B cell (primary cell): ENCODE results near the gene TEX54. TPM values are rescaled to one million over a fixed set of nuclear protein-coding genes. Genes with fewer than 3 reads are reported as not detected.

ENCODE experiments used
- ATAC-seq: fragments of 200-7000 bp; cut with Tn5 transposase; one replicate; pipeline ENCODE4 v1.10.0; 2021; ENCODE audit warnings: low read depth, mild to moderate bottlenecking, moderate number of reproducible peaks, moderate library complexity
- CTCF ChIA-PET: fragments of 350-600 bp; sonication (Branson Sonifier 250); formaldehyde crosslinking; loops from one replicate; lab custom pipeline; 2021; ENCODE audit warnings: antibody characterized with exemption, inconsistent platforms; lab: Charles Lee
- POLR2A ChIA-PET: fragments of 350-600 bp; sonication (Branson Sonifier 250); formaldehyde crosslinking; loops from one replicate; lab custom pipeline; 2021; ENCODE audit warnings: antibody characterized with exemption; lab: Charles Lee
- DNase-seq: peaks from one replicate; pipeline ENCODE4 v3.0.0; 2013
- H2AFZ ChIP-seq: 2 replicates; pipeline ENCODE4 v1.6.1; 2012; ENCODE audit warnings: mild to moderate bottlenecking, low read depth, low read length; ENCODE audit not compliant: insufficient read depth, poor library complexity, severe bottlenecking
- H3K27ac ChIP-seq, 2 donors: 1 replicate in 1 of 2; 2 replicates in 1 of 2; pipeline ENCODE4 v1.5.1; 2012 to 2013; ENCODE audit warnings: low read length in 2 of 2, mild to moderate bottlenecking in 2 of 2, moderate library complexity in 1 of 2
- H3K27me3 ChIP-seq, 4 experiments: fragments of 200-600 bp in 1 of 4; sonication (generic) in 1 of 4; replicated peaks in 1 of 4; 1 replicate in 2 of 4; 2 replicates in 2 of 4; pipeline versions ENCODE4 v1.6.1 to v1.7.0; 2013 to 2016; ENCODE audit warnings: low read length in 3 of 4, mild to moderate bottlenecking in 2 of 4, mixed read lengths in 1 of 4, moderate library complexity in 1 of 4; ENCODE audit not compliant: insufficient read depth in 4 of 4, control insufficient read depth in 3 of 4; ENCODE audit errors: control extremely low read depth in 1 of 4
- H3K36me3 ChIP-seq, 2 experiments: replicated peaks in 1 of 2; 1 replicate in 1 of 2; 2 replicates in 1 of 2; pipeline versions ENCODE4 v1.6.1 to v1.7.1; 2013; ENCODE audit warnings: low read length in 1 of 2; ENCODE audit not compliant: insufficient read depth in 2 of 2, control insufficient read depth in 1 of 2; ENCODE audit errors: control extremely low read depth in 1 of 2, extremely low read depth in 1 of 2
- H3K4me1 ChIP-seq, 2 donors: fragments of 200-600 bp in 1 of 2; sonication (generic) in 1 of 2; 1 replicate in 1 of 2; 2 replicates in 1 of 2; pipeline versions ENCODE4 v1.5.1 to v1.6.1; 2013 to 2017; ENCODE audit warnings: low read length in 2 of 2; ENCODE audit not compliant: control insufficient read depth in 2 of 2, insufficient read depth in 2 of 2
- H3K4me2 ChIP-seq: replicated peaks from 2 replicates; pipeline ENCODE3; 2012; ENCODE audit warnings: mild to moderate bottlenecking, low read depth, low read length; ENCODE audit not compliant: poor library complexity, severe bottlenecking
- H3K4me3 ChIP-seq, 5 experiments: fragments of 200-600 bp in 1 of 5; sonication (generic) in 1 of 5; 1 replicate in 3 of 5; 2 replicates in 2 of 5; pipeline versions ENCODE4 v1.5.1 to v1.7.0; 2011 to 2016; ENCODE audit warnings: low read length in 4 of 5, mild to moderate bottlenecking in 4 of 5, low read depth in 2 of 5, control low read depth in 1 of 5, moderate library complexity in 1 of 5; ENCODE audit not compliant: insufficient read depth in 1 of 5; ENCODE audit errors: control extremely low read depth in 1 of 5, extremely low read depth in 1 of 5
- H3K79me2 ChIP-seq: fragments of 200-600 bp; sonication (generic); one replicate; pipeline ENCODE4 v1.6.0; 2016; ENCODE audit warnings: low read length; ENCODE audit not compliant: control insufficient read depth, insufficient read depth
- H3K9ac ChIP-seq: fragments of 200-600 bp; sonication (generic); 2 replicates; pipeline ENCODE4 v1.6.1; 2017; ENCODE audit warnings: mild to moderate bottlenecking, low read length, moderate library complexity
- H3K9me3 ChIP-seq, 3 donors: one replicate each; pipeline versions ENCODE4 v1.6.1 to v1.7.1; 2013; ENCODE audit warnings: low read length in 2 of 3; ENCODE audit not compliant: control insufficient read depth in 2 of 3, insufficient read depth in 1 of 3; ENCODE audit errors: control extremely low read depth in 1 of 3
- H4K20me1 ChIP-seq: 2 replicates; pipeline ENCODE4 v1.6.0; 2012; ENCODE audit warnings: mild to moderate bottlenecking, low read length; ENCODE audit not compliant: insufficient read depth, control insufficient read depth, poor library complexity, severe bottlenecking
- H3K27ac Mint-ChIP-seq: one replicate; pipeline ENCODE4 v1.8.0; 2021; ENCODE audit warnings: mixed read lengths
- H3K27me3 Mint-ChIP-seq: one replicate; pipeline ENCODE4 v1.8.0; 2021; ENCODE audit warnings: mixed read lengths
- H3K4me1 Mint-ChIP-seq: one replicate; pipeline ENCODE4 v1.8.0; 2021; ENCODE audit warnings: mixed read lengths
- H3K4me3 Mint-ChIP-seq: one replicate; pipeline ENCODE4 v1.8.0; 2021; ENCODE audit warnings: mixed read lengths
- H3K9me3 Mint-ChIP-seq: one replicate; pipeline ENCODE4 v1.8.0; 2022; ENCODE audit warnings: mixed read lengths; ENCODE audit not compliant: insufficient read depth
- EZH2 ChIP-seq: IDR thresholded peaks from 2 replicates; pipeline ENCODE4 v1.6.1; 2012; ENCODE audit warnings: borderline replicate concordance, low read depth, mild to moderate bottlenecking, moderate library complexity, low read length; ENCODE audit not compliant: insufficient read depth, poor library complexity, severe bottlenecking
- WGBS: methylation state at CpG from one replicate; pipeline ENCODE4 v1.1.5; 2013; ENCODE audit warnings: missing lambda C conversion rate; ENCODE audit not compliant: insufficient coverage; 5-methylcytosine and 5-hydroxymethylcytosine counted together
- intact Hi-C: fragments of 100-400 bp; cut with micrococcal nuclease; formaldehyde crosslinking; loops from one replicate; pipeline ENCODE4 v1.10.0; 2022
- polyA plus RNA-seq: library from polyadenylated mRNA; depleted of rRNA; stranded (reverse); fragments of >200 nt; gene quantifications from 2 replicates; pipeline ENCODE4 v1.2.3, GENCODE V29; 2012
- total RNA-seq, 2 donors: library from RNA; stranded (reverse); fragments of 120-200 nt in 1 of 2; gene quantifications; 1 replicate in 1 of 2; 2 replicates in 1 of 2; pipeline versions ENCODE4 v1.2.3 to v1.2.4, GENCODE V29; 2013 to 2022
- TF ChIP-seq, protein P1 (sequence below): fragments of 200-600 bp; IDR thresholded peaks from one replicate; pipeline ENCODE4 v1.8.0; 2022; ENCODE audit warnings: antibody characterized with exemption, mild to moderate bottlenecking

TEX54 gene
- total and polyA plus RNA-seq, 2 donors (not counting 1 experiment from before 2014, with no cell fraction given): 1.1 TPM; not detected in 1

DNA sequence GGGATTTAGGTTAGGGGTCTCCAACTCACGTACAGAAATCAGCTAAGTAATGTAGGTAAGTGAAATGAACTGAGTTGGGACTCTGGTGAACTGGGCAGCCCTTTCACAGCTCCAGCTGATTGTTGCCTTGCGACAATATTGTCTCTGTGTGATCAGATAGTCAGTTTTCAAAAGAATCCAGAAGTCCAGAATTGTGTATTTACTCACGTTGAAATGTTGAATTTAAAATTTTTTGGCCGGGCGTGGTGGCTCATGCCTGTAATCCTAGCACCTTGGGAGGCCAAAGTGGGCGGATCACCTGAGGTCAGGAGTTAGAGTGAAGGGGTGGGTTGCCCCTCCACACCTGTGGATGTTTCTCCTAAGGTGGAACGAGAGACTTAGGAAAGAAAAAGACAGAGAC, 25.6 kb upstream of the TEX54 start:
- Mint-ChIP-seq H3K4me3 (peak overlapping the region; percentile 72), H3K4me1 (peaks cover 44% of the 10 kb centered on the region), H3K27me3 (no peaks in the 10 kb centered on the region), H3K27ac (no peak overlapping the region), H3K9me3 (no peaks in the 10 kb centered on the region)
- Histone ChIP-seq H4K20me1 (peaks cover 24% of the 10 kb centered on the region), H3K36me3 (peaks cover 9 to 18% of the 10 kb centered on the region in 2 experiments), H3K4me2 (no peak overlapping the region), H2AFZ (no peak overlapping the region), H3K79me2 (peaks cover 50% of the 10 kb centered on the region), H3K9ac (no peak overlapping the region), H3K27me3 (no peaks in the 10 kb centered on the region), H3K9me3 (no peaks in the 10 kb centered on the region), H3K27ac (no peak overlapping the region), H3K4me3 (no peak overlapping the region), H3K4me1 (peaks cover 25 to 43% of the 10 kb centered on the region in 2 donors)
- intact Hi-C loops: loop anchor here (5.0 kb wide), 1 partner anchor 151 kb away; the partner anchor contains the start of genes BSCL2 and GNG3
- WGBS: 98% methylated on average over 7 of the region's 7 CpGs
- DNase-seq: no peak
- ChIA-PET CTCF (interaction anchor here (0.9 to 3.6 kb wide), 7 partner anchors 16 to 414 kb away, joined by 3 to 36 read pairs (median 3); partner anchors contain the start of genes LBHD1, SLC3A2, TMEM179B and UQCC3), POLR2A (interaction anchor here (5.2 kb wide), 1 partner anchor 17 kb away, joined by 159 read pairs; the partner anchor contains the start of gene WDR74)
- TF ChIP-seq, protein P1, sequence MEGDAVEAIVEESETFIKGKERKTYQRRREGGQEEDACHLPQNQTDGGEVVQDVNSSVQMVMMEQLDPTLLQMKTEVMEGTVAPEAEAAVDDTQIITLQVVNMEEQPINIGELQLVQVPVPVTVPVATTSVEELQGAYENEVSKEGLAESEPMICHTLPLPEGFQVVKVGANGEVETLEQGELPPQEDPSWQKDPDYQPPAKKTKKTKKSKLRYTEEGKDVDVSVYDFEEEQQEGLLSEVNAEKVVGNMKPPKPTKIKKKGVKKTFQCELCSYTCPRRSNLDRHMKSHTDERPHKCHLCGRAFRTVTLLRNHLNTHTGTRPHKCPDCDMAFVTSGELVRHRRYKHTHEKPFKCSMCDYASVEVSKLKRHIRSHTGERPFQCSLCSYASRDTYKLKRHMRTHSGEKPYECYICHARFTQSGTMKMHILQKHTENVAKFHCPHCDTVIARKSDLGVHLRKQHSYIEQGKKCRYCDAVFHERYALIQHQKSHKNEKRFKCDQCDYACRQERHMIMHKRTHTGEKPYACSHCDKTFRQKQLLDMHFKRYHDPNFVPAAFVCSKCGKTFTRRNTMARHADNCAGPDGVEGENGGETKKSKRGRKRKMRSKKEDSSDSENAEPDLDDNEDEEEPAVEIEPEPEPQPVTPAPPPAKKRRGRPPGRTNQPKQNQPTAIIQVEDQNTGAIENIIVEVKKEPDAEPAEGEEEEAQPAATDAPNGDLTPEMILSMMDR: no peak
- TF ChIP-seq EZH2: no peak
- no peak for ATAC-seq

DNA sequence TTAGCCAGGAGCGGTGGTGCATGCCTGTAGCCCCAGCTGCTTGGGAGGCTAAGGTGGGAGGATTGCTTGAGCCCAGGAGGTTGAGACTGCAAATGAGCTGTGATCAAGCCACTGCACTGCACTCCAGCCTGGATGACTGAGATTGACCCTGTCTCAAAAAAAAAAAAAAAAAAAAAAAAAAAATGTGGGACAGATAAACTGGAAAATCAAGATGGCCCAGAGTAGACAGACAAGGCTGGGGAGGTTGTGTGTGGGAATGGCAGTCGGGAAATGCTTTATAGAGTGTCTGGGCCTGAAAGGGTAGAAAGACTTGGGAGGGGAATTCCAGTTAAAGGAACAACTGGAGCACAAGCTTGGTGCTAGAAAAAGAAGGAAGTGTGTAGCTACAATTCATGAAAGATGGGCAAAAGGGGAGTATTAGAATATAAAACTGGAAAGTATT, 24.9 kb upstream of the TEX54 start:
- H3K27ac ChIP-seq: no peak overlapping the region
- Mint-ChIP-seq H3K9me3 (no peaks in the 10 kb centered on the region), H3K4me1 (peaks cover 48% of the 10 kb centered on the region), H3K4me3 (peak overlapping the region; percentile 72), H3K27ac (peak overlapping the region; percentile 50), H3K27me3 (no peaks in the 10 kb centered on the region)
- POLR2A ChIA-PET: interaction anchor here (0.7 to 5.2 kb wide), 4 partner anchors 16 to 178 kb away, joined by 5 to 159 read pairs (median 6); partner anchors contain the start of genes UBXN1 and WDR74
- no peak for ATAC-seq
- intact Hi-C loops: loop anchor here (5.0 kb wide), 1 partner anchor 150 kb away; the partner anchor contains the start of genes BSCL2 and GNG3
- no peak overlapping the region for H3K4me3 ChIP-seq
- CTCF ChIA-PET: interaction anchor here (0.9 to 3.6 kb wide), 7 partner anchors 15 to 413 kb away, joined by 3 to 36 read pairs (median 3); partner anchors contain the start of genes LBHD1, SLC3A2, TMEM179B and UQCC3
- H4K20me1 ChIP-seq: peaks cover 26% of the 10 kb centered on the region
- H2AFZ ChIP-seq: no peak overlapping the region
- peaks cover 50% of the 10 kb centered on the region for H3K79me2 ChIP-seq
- peaks cover 12 to 25% of the 10 kb centered on the region in 2 experiments for H3K36me3 ChIP-seq
- H3K27me3 ChIP-seq: no peaks in the 10 kb centered on the region
- H3K9me3 ChIP-seq: no peaks in the 10 kb centered on the region
- no peak overlapping the region for H3K4me2 ChIP-seq
- DNase-seq: peak; percentile 17
- TF ChIP-seq, protein P1: no peak
- TF ChIP-seq EZH2: no peak
- 50% methylated on average over 1 of the region's 2 CpGs for WGBS
- H3K9ac ChIP-seq: no peak overlapping the region
- H3K4me1 ChIP-seq: peaks cover 30 to 43% of the 10 kb centered on the region in 2 donors
